Glutamatergic neuron (in vitro differentiated cells): ENCODE results near the gene TMEM170B. TPM values are rescaled to one million over a fixed set of nuclear protein-coding genes. Genes with fewer than 3 reads are reported as not detected.

ENCODE experiments used
- DNase-seq: peaks from one replicate; pipeline ENCODE4 v3.0.0; 2022
- H3K27ac Mint-ChIP-seq: one replicate; pipeline ENCODE4 v1.8.0; 2020; ENCODE audit warnings: mild to moderate bottlenecking, mixed read lengths, inconsistent platforms; ENCODE audit not compliant: unreplicated experiment
- H3K27me3 Mint-ChIP-seq: one replicate; pipeline ENCODE4 v1.8.0; 2020; ENCODE audit warnings: mild to moderate bottlenecking, moderate library complexity, mixed read lengths, inconsistent platforms; ENCODE audit not compliant: unreplicated experiment
- H3K36me3 Mint-ChIP-seq: one replicate; pipeline ENCODE4 v1.8.0; 2020; ENCODE audit warnings: mild to moderate bottlenecking, mixed read lengths, inconsistent platforms; ENCODE audit not compliant: unreplicated experiment
- H3K4me1 Mint-ChIP-seq: one replicate; pipeline ENCODE4 v1.8.0; 2020; ENCODE audit warnings: mild to moderate bottlenecking, low read depth, mixed read lengths, inconsistent platforms; ENCODE audit not compliant: unreplicated experiment
- H3K4me3 Mint-ChIP-seq: one replicate; pipeline ENCODE4 v1.8.0; 2020; ENCODE audit warnings: mild to moderate bottlenecking, mixed read lengths, inconsistent platforms; ENCODE audit not compliant: unreplicated experiment
- H3K9me3 Mint-ChIP-seq: one replicate; pipeline ENCODE4 v1.8.0; 2020; ENCODE audit warnings: mild to moderate bottlenecking, moderate library complexity, mixed read lengths, inconsistent platforms; ENCODE audit not compliant: unreplicated experiment
- total RNA-seq: library from RNA; stranded (reverse); fragmentation: NEBNext Ultra II Directional; extraction: Animal tissue kit (Norgen Biotek cat#: 25700); gene quantifications from one replicate; pipeline ENCODE4 v1.2.1, GENCODE V29; 2021; ENCODE audit not compliant: unreplicated experiment
- TF ChIP-seq, protein P1 (sequence below): fragments of 200-600 bp; sonication (generic); IDR thresholded peaks from one replicate; pipeline ENCODE4 v1.5.0; 2021; ENCODE audit not compliant: partially characterized antibody, unreplicated experiment

The TMEM170B gene
- total RNA-seq, 1 donor from 2014 or later = 11.0 TPM

DNA sequence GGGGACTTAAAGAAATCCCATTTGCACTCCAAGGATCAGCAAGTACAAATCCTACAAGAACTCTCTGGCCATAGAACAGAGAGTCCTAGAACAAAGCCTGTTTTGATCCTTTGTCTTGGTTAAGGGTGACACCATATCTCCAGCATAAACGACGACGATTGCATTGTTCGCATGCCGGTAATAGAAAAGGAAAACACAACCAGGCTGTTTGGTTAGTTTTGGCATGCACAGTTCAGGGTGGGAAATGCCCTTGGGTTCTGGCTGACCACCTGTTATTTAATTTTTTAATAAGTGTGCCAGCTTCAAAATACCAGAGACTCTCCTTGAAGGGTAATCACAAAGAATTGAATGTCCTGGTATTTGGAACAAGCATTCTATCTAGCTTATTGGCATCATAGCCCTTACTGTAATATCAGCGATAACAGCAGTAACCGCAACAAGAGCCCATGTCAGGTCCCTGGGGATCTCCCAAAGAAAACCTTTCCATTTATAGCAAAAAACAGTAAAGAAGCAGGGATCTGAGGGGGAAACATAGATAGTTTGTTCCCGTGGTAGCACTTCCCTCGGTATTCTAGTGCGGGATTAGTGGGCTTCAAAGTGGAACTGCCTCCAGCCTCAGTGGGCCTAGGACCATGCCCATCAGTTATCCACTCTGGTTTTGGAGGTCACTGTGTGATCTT lies 77.1 kb downstream of the TMEM170B start:
- no peak overlapping the region for H3K27ac Mint-ChIP-seq
- no peaks in the 10 kb centered on the region for H3K27me3 Mint-ChIP-seq
- H3K36me3 Mint-ChIP-seq = no peaks in the 10 kb centered on the region
- TF ChIP-seq, protein P1, sequence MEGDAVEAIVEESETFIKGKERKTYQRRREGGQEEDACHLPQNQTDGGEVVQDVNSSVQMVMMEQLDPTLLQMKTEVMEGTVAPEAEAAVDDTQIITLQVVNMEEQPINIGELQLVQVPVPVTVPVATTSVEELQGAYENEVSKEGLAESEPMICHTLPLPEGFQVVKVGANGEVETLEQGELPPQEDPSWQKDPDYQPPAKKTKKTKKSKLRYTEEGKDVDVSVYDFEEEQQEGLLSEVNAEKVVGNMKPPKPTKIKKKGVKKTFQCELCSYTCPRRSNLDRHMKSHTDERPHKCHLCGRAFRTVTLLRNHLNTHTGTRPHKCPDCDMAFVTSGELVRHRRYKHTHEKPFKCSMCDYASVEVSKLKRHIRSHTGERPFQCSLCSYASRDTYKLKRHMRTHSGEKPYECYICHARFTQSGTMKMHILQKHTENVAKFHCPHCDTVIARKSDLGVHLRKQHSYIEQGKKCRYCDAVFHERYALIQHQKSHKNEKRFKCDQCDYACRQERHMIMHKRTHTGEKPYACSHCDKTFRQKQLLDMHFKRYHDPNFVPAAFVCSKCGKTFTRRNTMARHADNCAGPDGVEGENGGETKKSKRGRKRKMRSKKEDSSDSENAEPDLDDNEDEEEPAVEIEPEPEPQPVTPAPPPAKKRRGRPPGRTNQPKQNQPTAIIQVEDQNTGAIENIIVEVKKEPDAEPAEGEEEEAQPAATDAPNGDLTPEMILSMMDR = no peak
- no peaks in the 10 kb centered on the region for H3K4me1 Mint-ChIP-seq
- DNase-seq = no peak
- H3K9me3 Mint-ChIP-seq = peaks cover 2% of the 10 kb centered on the region
- no peak overlapping the region for H3K4me3 Mint-ChIP-seq

DNA sequence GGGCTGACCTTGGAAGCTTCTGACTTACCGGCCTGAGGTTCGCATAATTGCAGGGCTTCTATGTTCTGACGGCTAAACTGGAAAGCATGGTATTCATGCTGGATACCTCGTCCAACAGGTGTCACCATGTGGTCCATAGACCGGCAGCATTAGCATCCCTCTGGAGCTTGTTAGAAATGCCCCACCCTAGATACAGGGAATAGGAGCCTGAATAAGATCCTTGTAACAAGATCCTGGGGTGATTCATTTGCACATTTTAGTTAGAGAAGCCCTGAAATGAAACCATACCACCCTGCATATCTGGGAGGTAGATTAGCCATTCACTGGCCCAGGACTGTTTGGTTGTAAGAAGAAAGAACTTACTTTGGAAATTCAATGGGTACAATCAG lies 77.7 kb downstream of the TMEM170B start:
- no peaks in the 10 kb centered on the region for H3K4me1 Mint-ChIP-seq
- no peaks in the 10 kb centered on the region for H3K36me3 Mint-ChIP-seq
- peaks cover 2% of the 10 kb centered on the region for H3K9me3 Mint-ChIP-seq
- no peak overlapping the region for H3K4me3 Mint-ChIP-seq
- no peaks in the 10 kb centered on the region for H3K27me3 Mint-ChIP-seq
- DNase-seq = no peak
- TF ChIP-seq, protein P1 = no peak
- H3K27ac Mint-ChIP-seq = no peak overlapping the region

DNA sequence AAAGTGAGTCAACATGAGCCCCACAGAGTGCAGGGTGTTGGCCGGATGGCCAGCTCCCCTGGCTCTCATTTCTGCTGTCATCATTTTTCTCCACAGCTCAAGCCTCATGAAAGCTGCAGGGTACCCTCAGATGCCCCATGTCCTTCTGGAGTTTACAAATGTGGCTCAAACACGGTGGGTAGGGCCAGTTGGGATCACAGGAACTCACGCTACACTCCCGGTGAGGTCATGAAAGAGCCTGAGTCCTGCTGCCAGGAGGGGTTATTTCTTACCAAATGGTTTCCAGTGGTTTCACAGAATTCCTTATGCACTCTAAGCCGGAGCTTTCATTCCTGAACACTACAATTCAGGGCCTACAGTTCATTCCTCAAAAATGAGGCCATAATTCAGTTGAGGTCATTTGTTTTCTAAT lies 78.7 kb downstream of the TMEM170B start:
- peaks cover 3% of the 10 kb centered on the region for H3K4me1 Mint-ChIP-seq
- H3K27ac Mint-ChIP-seq = no peak overlapping the region
- DNase-seq = no peak
- H3K36me3 Mint-ChIP-seq = no peaks in the 10 kb centered on the region
- TF ChIP-seq, protein P1 = no peak
- no peaks in the 10 kb centered on the region for H3K9me3 Mint-ChIP-seq
- H3K4me3 Mint-ChIP-seq = no peak overlapping the region
- no peaks in the 10 kb centered on the region for H3K27me3 Mint-ChIP-seq

DNA sequence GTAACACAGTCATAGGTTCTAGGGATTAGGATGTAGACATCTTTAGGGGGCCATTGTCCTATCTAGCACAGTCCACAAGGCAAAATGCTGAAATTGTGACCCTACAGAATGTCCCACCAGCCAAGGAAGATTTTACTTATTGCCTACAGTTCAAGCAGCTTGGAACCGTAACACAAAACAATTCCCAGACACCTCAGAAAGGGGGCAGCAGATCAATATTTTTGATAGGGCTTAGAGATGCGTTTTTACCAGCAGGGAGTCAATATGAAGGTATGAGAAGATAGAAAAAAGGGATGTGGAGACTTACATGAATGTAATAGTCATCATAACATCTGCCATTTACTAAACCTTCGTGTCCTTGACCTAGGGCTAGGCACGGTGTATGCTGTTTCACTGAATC lies 81.0 kb downstream of the TMEM170B start:
- no peaks in the 10 kb centered on the region for H3K9me3 Mint-ChIP-seq
- H3K27me3 Mint-ChIP-seq = no peaks in the 10 kb centered on the region
- H3K4me3 Mint-ChIP-seq = no peak overlapping the region
- no peaks in the 10 kb centered on the region for H3K36me3 Mint-ChIP-seq
- H3K27ac Mint-ChIP-seq = no peak overlapping the region
- H3K4me1 Mint-ChIP-seq = peaks cover 6% of the 10 kb centered on the region
- TF ChIP-seq, protein P1 = peak; percentile 14
- DNase-seq = no peak

DNA sequence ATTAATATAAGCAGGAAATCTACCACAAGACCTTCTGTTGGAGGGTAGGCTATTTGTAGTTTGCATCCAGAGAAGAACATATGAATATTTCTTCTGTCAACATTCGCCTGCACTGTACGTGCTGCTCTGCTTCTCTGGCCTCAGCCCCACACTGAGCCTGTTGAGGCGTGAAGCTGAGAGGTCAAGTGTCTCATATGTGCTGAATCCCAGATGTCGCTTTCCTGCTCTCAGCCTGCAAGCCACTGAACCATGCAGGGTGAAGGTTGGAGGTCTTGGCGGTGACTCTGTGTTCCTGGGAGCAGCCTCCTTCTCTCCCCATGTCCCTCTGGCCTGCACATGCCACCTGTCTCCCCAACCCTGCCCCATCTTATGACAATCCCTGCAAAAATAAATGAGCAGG lies 83.6 kb downstream of the TMEM170B start:
- Mint-ChIP-seq H3K4me3 (no peak overlapping the region), H3K9me3 (no peaks in the 10 kb centered on the region), H3K4me1 (peaks cover 6% of the 10 kb centered on the region), H3K27ac (no peak overlapping the region), H3K36me3 (no peaks in the 10 kb centered on the region), H3K27me3 (no peaks in the 10 kb centered on the region)
- TF ChIP-seq, protein P1 = no peak
- DNase-seq = no peak
